NCI-H345 (cell line): ENCODE data around the gene ADGRE1.
"Not testable (repeated sequence)": the region's sequence is repeated elsewhere in the genome, so short reads cannot be mapped to it uniquely, and the experiment has no call there.

Source experiments
- DNase-seq: peaks from one replicate; lab custom pipeline; 2025; lab: John Stamatoyannopoulos, UW

The ADGRE1 gene, protein sequence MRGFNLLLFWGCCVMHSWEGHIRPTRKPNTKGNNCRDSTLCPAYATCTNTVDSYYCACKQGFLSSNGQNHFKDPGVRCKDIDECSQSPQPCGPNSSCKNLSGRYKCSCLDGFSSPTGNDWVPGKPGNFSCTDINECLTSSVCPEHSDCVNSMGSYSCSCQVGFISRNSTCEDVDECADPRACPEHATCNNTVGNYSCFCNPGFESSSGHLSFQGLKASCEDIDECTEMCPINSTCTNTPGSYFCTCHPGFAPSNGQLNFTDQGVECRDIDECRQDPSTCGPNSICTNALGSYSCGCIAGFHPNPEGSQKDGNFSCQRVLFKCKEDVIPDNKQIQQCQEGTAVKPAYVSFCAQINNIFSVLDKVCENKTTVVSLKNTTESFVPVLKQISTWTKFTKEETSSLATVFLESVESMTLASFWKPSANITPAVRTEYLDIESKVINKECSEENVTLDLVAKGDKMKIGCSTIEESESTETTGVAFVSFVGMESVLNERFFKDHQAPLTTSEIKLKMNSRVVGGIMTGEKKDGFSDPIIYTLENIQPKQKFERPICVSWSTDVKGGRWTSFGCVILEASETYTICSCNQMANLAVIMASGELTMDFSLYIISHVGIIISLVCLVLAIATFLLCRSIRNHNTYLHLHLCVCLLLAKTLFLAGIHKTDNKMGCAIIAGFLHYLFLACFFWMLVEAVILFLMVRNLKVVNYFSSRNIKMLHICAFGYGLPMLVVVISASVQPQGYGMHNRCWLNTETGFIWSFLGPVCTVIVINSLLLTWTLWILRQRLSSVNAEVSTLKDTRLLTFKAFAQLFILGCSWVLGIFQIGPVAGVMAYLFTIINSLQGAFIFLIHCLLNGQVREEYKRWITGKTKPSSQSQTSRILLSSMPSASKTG

DNA sequence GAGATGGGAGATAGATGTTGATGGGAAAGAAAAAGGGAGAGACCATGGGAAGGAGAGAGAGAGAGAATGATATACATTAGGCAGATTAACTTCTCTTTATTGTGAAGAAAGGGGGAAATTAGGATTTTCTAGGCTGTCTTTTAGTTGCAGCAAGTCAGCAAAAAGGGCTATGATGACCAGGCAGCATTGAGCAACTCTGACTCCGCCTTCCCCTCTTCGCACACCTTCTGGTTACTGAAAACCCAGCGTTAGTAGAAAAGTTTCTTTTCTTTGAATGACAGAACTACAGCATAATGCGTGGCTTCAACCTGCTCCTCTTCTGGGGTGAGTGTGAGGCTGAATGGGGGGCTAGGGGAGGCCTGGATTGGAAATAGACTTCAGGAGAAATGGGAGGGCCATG, at the start of gene ADGRE1:
TSS of gene ADGRE1 (plus strand) at position 264 of the 400 bp plus-strand sequence. CDS start at position 294, 30 bp downstream.
- no peak for DNase-seq

DNA sequence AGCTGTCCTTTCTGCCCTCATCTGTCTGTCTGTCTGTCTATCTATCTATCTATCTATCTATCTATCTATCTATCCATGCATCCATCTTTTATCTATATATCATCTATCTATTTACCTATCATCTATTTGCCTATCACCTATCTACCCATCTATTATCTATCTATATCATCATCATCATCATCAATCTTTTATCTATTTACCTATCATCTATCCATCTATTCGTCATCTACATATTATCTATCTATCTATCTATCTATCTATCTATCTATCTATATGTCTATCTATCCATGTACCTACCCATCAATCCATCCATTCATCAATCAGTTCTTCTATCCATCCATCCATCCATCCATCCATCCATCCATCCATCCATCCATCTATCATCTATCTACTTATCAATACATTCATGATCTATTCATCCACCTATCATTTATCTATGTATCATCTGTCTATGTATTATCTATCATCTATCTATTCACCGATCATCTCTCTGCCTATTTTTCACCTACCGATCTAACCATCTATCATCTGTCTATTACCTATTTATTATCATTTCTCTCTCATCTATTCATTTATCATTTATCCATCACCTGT, 49.2 kb upstream of the ADGRE1 start:
- no peak for DNase-seq

DNA sequence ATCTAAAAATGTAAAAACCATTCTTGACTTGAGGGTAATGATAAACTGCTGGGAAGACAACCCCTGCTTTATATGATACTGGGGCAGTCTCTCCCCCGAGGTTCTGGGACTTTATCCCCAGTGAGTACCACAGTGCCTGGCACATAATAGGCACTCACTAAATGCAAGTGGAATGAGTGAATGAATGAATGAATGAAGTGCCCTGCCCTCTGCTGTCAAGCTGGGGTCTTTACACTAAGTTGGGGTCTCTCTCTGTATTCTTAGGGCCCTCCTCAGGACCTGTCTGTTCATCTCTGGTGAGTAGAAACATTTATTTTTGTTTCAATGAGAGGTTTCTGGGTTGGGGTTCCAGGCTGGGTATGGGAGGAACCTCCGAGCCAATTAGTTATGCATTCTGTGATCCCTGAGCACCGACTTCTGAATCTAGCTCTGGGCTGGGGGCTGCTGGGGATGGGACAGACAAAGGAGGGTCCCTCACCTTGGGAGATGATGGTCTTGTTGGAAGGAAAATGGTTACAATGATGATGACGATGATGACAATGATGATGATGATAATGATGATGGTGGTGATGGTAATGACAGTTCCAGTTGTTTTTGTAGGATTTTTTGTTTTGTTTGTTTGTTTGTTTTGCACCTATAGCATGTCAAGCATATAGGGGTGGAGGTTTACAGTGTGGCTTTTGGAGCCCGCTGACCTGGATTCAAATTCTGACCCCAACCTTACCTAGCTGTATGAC, 44.3 kb upstream of the ADGRE1 start:
- no peak for DNase-seq

DNA sequence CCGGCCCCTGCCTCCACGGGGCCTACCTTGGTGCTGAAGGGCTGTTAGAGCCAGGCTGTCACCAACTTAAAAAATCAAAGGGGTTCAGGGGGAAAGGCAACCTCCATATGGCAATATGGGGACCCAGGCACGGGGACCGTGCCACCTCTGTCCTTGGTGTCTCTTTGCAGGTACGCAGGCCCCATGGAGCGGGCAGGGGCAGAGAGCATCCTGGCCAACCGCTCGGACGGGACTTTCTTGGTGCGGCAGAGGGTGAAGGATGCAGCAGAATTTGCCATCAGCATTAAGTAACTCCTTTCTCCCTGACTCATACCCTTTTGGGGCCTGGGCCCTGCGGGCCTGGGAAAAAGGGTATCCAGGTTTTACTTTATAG, 39.6 kb upstream of the ADGRE1 start:
- no peak for DNase-seq

DNA sequence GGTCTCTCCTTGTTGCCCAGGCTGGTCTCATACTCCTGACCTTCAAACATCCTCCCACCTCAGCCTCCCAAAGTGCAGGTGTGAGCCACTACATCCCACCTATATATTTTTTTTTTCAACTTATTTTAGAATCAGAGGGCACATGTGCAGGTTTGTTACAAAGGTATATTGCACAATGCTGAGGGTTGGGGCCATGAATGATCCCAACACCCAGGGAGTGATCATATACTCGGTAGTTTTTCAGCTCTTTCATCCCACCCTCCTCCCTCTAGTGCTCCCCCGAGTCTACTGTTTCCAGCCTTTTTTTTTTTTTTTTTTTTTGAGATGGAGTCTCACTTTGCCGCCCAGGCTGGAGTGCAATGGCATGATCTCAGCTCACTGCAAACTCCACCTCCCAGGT, 38.4 kb upstream of the ADGRE1 start:
- no peak for DNase-seq

DNA sequence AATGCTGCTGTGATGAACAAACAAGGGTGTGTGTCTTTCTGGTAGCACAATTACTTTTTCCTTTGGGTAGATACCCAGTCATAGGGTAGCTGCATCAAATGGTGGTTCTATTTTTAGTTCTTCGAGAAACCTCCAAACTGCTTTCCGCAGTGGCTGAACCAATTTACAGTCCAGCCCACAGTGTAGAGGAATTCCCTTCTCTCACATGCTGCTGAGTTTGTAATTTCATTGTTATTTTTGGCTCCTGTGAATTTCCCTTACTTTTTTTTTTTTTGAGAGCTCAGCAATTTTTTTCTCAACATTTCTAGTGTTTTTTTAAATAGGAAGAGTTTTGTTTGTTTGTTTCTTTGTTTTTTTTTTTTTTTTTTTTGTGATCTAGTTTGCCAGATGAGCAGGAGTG, 37.5 kb upstream of the ADGRE1 start:
- no peak for DNase-seq

DNA sequence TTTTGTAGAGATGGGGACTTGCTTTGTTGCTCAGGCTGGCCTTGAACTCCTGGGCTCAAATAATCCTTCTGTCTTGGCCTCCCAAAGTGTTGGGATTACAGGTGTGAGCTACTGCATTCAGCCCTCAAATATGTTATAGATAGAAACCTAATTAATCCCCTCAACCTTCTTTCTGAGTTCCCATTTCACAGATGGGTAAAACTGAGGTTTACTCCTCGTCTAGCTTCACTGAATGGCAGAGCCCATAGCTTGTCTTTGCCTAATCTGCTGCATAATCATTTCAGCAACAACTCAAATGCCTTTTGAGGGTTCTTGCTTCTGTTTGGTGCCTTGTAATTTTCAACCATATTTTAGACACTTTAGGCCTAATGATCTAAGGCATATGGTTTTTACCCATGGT, 36.0 kb upstream of the ADGRE1 start:
- DNase-seq = no peak

DNA sequence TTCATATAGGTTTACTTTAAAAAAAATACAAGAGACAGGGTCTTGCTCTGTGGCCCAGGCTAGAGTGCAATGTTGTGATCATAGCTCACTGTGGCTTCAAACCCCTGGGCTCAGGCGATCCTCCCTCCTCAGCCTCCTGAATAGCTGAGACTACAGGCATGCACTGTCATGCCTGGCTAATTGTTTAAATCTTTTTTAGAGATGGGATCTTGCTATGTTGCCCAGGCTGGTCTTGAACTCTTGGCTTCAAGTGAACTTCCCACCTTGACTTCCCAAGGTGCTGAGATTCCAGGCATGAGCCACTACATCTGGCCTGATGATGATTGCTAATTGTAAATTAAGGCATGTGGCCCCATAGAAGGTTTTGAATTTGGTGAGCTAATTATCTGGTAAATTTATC, 35.4 kb upstream of the ADGRE1 start:
- DNase-seq = no peak

DNA sequence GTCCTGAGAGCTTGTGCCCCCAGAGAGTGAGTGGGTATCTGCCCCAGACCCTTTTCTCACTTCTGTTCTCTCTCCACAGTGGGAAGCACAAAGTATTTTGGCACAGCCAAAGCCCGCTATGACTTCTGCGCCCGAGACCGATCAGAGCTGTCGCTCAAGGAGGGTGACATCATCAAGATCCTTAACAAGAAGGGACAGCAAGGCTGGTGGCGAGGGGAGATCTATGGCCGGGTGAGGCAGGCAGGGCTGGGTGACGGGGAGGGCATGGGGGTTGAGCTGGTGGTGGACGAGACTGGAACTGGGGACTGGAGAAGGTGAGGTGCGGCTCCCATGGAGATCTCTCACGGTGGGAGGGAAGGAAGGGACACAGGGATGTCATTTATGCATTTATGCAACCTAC, 33.5 kb upstream of the ADGRE1 start:
- no peak for DNase-seq

DNA sequence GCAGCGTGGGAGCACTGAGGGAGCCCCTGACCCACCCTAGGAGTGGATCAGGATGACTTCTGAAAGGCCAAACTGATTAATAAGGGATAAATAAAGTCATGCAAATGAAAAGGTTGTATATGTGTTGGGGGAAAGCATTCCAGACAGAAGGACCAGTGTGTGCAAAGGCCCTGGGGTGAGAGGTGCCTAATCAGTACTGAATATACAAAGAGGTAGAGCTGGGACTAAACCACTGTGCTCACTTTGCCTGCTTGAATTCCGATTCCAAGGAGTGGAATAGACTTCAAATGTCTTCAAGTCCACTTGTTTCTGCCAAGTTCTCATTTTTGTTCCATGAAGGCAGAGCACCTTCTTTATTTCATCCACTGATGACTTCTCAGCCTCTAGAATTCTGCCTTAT, 32.6 kb upstream of the ADGRE1 start:
- DNase-seq = no peak

DNA sequence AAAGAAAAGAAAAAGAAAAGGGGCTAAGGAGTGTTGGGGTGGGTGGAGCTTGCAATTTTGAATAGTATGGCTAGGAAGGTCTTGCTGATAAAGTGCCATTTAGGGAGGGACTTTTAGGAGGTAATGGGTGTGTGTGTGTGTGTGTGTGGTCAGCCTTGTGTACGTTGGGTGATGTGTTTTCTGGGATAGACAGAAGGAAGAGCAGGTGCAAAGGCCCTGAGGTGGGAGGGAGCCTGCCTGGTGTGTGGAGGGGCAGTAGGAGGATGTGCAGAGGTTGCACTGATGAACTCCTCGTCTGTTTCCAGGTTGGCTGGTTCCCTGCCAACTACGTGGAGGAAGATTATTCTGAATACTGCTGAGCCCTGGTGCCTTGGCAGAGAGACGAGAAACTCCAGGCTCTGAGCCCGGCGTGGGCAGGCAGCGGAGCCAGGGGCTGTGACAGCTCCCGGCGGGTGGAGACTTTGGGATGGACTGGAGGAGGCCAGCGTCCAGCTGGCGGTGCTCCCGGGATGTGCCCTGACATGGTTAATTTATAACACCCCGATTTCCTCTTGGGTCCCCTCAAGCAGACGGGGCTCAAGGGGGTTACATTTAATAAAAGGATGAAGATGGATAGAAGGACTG, 30.5 kb upstream of the ADGRE1 start:
- no peak for DNase-seq

DNA sequence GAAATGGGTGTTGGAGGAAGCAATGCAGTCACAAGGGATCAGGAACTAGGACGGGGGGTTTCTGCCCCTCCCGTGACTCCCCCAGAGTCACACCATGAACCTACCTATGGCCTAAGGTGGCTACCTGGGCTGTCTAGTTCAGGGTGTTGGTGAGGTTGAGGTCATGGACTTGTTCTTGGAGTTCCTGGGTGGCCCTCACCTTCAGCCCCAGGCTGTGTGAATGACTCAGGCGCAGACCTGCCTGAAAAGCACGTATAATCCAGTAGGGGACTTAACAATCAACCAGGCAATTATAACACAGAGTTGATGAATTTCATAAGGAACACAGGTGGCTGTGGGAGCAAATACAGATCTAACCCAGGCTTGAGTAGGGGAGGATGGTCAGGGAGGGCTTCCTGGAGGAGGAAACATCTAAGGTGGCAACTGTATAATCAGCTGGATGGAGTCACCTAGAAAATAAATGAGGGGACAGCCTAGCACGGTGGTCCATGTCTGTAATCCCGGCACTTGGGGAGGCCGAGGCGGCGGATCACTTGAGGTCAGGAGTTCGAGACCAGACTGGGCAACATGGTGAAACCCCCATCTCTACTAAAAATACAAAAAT, 25.6 kb upstream of the ADGRE1 start:
- no peak for DNase-seq

DNA sequence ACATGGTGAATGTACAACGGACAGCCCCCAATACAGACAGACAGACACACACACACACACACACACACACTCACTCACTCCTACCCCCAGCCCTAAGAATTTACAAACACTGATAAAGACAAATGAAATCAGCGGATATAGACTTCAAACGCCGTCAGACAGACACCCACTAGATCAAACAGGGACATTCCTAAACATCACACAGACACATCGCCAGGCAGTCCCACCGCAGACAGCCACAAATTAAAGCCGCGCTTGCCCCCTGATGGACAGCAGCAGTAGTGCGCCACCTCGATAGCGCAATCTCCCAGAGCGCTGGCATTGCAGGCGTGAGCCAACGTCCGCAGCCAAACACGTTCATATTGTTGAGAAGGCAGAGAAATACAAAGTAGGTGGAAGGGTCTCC, 24.7 kb upstream of the ADGRE1 start:
- peak; percentile 24 for DNase-seq

DNA sequence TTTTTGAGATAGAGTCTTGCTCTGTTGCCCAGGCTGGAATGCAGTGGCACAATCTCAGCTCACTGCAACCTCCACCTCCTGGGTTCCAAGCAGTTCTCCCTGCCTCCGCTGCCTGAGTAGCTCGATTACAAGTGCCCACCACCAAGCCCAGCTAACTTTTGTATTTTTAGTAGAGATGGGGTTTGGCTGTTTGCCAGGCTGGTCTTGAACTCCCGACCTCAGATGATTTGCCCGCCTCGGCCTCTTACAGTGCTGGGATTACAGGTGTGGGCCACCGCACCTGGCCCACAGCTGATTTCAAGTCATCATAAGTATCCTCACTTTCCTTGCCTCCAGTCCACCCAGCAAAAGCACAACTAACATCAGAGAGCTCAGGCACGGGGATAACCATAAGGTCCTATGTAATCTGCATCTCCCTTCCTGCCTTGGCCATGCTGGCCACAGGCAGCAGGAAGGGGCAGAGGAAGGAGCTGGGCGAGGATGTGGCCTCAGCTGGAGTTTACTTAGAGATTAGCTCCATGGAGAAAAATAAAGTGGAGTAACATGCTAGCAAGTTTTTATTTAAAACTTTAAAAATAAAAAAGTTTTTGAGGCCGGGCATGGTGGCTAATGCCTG, 22.9 kb upstream of the ADGRE1 start:
- DNase-seq = no peak

DNA sequence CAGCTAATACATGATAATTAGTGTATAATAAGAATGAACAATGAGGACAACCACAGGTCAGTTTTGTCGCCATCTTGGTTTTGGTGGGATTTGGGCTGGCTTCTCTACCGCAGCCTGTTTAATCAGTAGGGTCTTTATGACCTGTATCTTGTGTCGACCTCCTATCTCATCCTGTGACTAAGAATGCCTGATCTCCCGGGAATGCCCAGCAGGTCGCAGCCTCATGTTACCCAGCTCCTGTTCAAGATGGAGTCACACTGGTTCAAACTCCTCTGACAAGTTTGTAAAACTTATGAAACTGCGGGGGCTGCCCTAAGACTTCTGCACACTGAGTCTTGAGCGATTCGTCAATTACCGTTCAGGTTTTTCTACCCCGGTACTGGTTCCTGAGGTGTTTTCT, 21.5 kb upstream of the ADGRE1 start:
- DNase-seq = no peak

DNA sequence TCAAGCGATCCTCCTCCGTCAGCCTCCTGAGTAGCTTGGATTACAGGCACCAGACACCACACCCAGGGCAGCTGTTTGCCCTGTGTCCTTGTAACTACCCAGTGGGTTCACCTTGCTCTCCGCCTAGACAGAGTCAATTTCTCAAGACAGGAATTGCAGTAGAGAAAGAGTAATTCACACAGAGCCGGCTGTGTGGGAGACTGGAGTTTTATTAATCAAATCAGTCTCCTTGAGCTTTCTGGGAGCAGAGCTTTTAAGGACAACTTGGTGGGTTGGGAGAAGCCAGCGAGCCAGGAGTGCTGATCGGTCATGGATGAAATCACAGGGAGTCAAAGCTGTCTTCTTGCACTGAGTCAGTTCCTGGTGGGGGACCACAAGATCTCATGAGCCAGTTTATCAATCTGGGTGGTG, 20.6 kb upstream of the ADGRE1 start:
- no peak for DNase-seq

DNA sequence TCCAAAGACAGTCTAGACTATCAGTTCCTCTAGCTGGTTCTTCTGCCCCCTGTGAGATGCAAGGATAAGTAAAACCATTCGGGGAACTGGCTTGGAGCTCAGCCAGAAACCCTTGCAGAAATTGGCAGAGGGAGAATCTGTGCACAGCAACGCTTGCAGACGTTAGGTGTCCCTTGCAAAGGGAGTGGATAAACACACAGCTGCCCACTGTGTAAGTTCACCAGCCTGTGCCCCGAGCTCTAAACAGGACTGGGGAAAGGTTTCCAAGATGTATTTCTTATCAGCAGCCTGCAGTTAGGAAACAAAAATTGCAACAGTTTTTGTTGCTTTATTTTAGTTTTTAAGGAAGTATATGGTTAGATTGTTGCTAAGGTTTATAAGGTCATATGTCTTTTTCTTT, 19.0 kb upstream of the ADGRE1 start:
- DNase-seq = no peak

DNA sequence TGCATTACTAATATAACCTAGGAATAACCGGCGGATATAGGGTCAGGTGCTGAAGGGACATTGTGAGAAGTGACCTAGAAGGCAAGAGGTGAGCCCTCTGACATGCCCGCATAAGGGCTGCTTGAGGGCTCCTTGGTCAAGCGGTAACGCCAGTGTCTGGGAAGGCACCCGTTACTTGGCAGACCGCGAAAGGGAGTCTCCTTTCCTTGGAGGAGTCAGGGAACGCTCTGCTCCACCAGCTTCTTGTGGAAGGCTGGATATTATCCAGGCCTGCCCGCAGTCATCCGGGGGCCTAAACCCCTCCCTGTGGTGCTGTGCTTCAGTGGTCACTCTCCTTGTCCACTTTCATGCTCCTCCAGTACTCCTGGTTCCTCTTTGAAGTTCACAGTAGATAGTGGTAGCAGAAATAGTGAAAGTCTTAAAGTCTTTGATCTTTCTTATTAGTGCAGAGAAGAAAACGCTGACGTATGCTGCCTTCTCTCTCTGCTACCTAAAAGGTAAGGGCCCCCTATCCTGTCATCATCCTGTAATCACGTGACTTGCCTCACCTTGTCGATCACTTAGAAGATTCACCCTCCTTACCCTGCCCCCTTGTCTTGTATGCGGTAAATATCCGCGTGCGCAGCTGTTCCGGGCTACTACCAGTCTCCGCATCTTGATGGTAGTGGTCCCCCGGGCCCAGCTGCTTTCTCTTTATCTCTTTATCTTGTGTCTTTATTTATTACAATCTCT, 18.1 kb upstream of the ADGRE1 start:
- DNase-seq = not testable (repeated sequence)

DNA sequence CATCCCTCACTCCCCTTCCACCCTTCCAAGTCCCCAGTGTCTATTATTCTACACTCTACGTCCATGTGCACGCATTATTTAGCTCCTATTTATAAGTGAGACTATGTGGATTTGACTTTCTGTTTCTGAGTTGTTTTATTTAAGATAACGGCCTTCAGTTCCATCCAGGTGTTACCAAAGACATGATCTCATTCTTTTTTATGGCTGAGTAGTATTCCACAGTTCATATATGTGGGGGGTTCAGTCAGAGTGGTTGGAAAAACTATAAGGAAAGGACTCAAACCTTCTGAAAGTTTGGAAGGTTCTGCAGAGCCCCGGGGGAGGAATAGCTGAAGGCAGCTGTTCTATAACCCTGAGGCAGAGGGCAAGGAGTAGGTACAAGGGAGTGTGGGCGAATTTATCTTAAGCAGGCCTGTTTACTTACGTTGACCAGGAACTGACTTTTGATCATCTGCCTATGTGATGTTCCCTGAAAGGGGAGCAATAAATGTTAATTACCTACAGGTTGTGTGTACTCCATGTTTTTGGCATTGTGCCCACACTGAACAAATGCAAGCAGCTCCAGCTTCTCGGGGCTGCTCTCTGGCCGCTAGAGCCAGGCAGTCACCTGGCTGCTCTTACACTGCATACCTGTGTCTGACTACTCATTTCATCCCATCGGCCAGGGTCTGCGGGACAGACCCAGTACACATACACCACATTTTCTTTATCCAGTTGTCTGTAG, 13.5 kb upstream of the ADGRE1 start:
- no peak for DNase-seq
